HepG2 (cell line): ENCODE data around the gene GNAI2. TPM values are rescaled to one million over a fixed set of nuclear protein-coding genes. Genes with fewer than 3 reads are reported as not detected.

Source experiments
- GLMP ChIP-seq: sonication (generic); formaldehyde crosslinking; IDR thresholded peaks from 2 replicates; pipeline ENCODE4 v1.9.0; 2021; ENCODE audit warnings: missing genetic modification reagents, mild to moderate bottlenecking, borderline replicate concordance
- HOXA9 ChIP-seq: sonication (generic); formaldehyde crosslinking; IDR thresholded peaks from 2 replicates; pipeline ENCODE4 v1.8.1; 2022; ENCODE audit warnings: missing genetic modification reagents, mild to moderate bottlenecking, moderate library complexity, borderline replicate concordance
- LCORL ChIP-seq, 2 experiments: fragments of 450-650 bp in 1 of 2; sonication (generic) in 1 of 2; formaldehyde crosslinking in 1 of 2; IDR thresholded peaks; 2 replicates each; pipeline versions ENCODE4 v1.5.0 to v1.6.1; 2017 to 2020; ENCODE audit warnings: antibody characterized with exemption in 1 of 2, missing genetic modification reagents in 1 of 2
- PHF21A ChIP-seq: sonication (generic); formaldehyde crosslinking; IDR thresholded peaks from 2 replicates; pipeline ENCODE4 v1.5.0; 2020; ENCODE audit warnings: mild to moderate bottlenecking, missing genetic modification reagents
- RBFOX2 ChIP-seq: fragments of 200-400 bp; formaldehyde crosslinking; IDR thresholded peaks from 2 replicates; pipeline ENCODE4 v1.6.1; 2017; ENCODE audit warnings: low read depth, mild to moderate bottlenecking, low read length
- RELA ChIP-seq: sonication (generic); formaldehyde crosslinking; IDR thresholded peaks from 2 replicates; pipeline ENCODE4 v1.4.0; 2020; ENCODE audit warnings: missing genetic modification reagents
- TBX2 ChIP-seq: sonication (generic); formaldehyde crosslinking; IDR thresholded peaks from 2 replicates; pipeline ENCODE4 v1.5.0; 2020; ENCODE audit warnings: missing genetic modification reagents, mild to moderate bottlenecking, borderline replicate concordance
- ZNF280B ChIP-seq: sonication (generic); formaldehyde crosslinking; IDR thresholded peaks from 2 replicates; pipeline ENCODE4 v1.5.0; 2020; ENCODE audit warnings: missing genetic modification reagents, mild to moderate bottlenecking, borderline replicate concordance
- ZNF549 ChIP-seq: sonication (generic); formaldehyde crosslinking; IDR thresholded peaks from 2 replicates; pipeline ENCODE4 v1.5.0; 2020; ENCODE audit warnings: missing genetic modification reagents
- ZNF564 ChIP-seq: sonication (generic); formaldehyde crosslinking; IDR thresholded peaks from 2 replicates; pipeline ENCODE4 v1.8.1; 2023; ENCODE audit warnings: mild to moderate bottlenecking, missing genetic modification reagents
- ZNF687 ChIP-seq: sonication (generic); formaldehyde crosslinking; IDR thresholded peaks from 2 replicates; pipeline ENCODE4 v1.5.1; 2020; ENCODE audit warnings: mild to moderate bottlenecking, missing genetic modification reagents, moderate library complexity
- polyA plus RNA-seq, 8 experiments: library from polyadenylated mRNA; depleted of rRNA in 3 of 8; stranded (reverse) in 7 of 8; unstranded in 1 of 8; fragments of >200 nt; fragmentation: Illumina TruSeq in 4 of 8; extraction: Trizol in 4 of 8; gene quantifications; 2 replicates each; pipeline versions ENCODE4 v1.2.1 to v1.2.3, GENCODE V29; 2011 to 2016; ENCODE audit warnings: low read depth in 4 of 8, missing spikeins in 1 of 8, mixed read lengths in 1 of 8; ENCODE audit not compliant: insufficient read depth in 1 of 8
- total RNA-seq, 5 experiments: library from RNA; depleted of rRNA; stranded (reverse); fragments of >200 nt; fragmentation: Illumina TruSeq; extraction: Trizol; gene quantifications; 2 replicates each; pipeline ENCODE4 v1.2.3, GENCODE V29; 2016; ENCODE audit warnings: low read depth in 1 of 5
- TF ChIP-seq, protein P1 (sequence below), 2 experiments: sonication (generic) in 1 of 2; formaldehyde crosslinking in 1 of 2; IDR thresholded peaks; 2 replicates each; pipeline versions ENCODE4 v1.6.1 to v1.9.0; 2014 to 2022; ENCODE audit warnings: antibody characterized with exemption in 1 of 2, borderline replicate concordance in 1 of 2, inconsistent platforms in 1 of 2, low read depth in 1 of 2, missing genetic modification reagents in 1 of 2
- TF ChIP-seq, protein P2 (sequence below): IDR thresholded peaks from 2 replicates; pipeline ENCODE4 v1.6.1; 2016; ENCODE audit warnings: mild to moderate bottlenecking

GNAI2 gene
- total and polyA plus RNA-seq, 2 of the 13 experiments (the other 11 are each of a cell fraction or from before 2014, with no cell fraction given), result 51.1 to 66.2 TPM

GRCh38 chr3:50204804-50205412, 31.1 kb upstream of the GNAI2 start, which contains the start of gene SLC38A3 (continued):
- TF ChIP-seq, protein P1, sequence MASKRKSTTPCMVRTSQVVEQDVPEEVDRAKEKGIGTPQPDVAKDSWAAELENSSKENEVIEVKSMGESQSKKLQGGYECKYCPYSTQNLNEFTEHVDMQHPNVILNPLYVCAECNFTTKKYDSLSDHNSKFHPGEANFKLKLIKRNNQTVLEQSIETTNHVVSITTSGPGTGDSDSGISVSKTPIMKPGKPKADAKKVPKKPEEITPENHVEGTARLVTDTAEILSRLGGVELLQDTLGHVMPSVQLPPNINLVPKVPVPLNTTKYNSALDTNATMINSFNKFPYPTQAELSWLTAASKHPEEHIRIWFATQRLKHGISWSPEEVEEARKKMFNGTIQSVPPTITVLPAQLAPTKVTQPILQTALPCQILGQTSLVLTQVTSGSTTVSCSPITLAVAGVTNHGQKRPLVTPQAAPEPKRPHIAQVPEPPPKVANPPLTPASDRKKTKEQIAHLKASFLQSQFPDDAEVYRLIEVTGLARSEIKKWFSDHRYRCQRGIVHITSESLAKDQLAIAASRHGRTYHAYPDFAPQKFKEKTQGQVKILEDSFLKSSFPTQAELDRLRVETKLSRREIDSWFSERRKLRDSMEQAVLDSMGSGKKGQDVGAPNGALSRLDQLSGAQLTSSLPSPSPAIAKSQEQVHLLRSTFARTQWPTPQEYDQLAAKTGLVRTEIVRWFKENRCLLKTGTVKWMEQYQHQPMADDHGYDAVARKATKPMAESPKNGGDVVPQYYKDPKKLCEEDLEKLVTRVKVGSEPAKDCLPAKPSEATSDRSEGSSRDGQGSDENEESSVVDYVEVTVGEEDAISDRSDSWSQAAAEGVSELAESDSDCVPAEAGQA (IDR thresholded peaks at IDR 0.05; ENCODE audit: low read depth), result no peak
- TF ChIP-seq, protein P1 (CRISPR knock-in tag; IDR thresholded peaks at IDR 0.05; ENCODE audit: borderline replicate concordance), result no peak
- TF ChIP-seq ZNF549 (CRISPR knock-in tag) (no peak), PHF21A (no peak), ZNF280B (CRISPR knock-in tag) (peak; percentile 60; the same call in 1 of the 2 replicates), GLMP (CRISPR knock-in tag) (no peak), HOXA9 (CRISPR knock-in tag) (no peak), RELA (CRISPR knock-in tag) (no peak), LCORL (IDR thresholded peaks at IDR 0.05) (no peak), LCORL (CRISPR knock-in tag; IDR thresholded peaks at IDR 0.05) (0 out of 2 replicates have a peak, but pooled peaks have one; percentile 34), ZNF564 (0 out of 2 replicates have a peak, but pooled peaks have one; percentile 44), RBFOX2 (no peak), ZNF687 (no peak), TBX2 (CRISPR knock-in tag) (no peak)
- TF ChIP-seq, protein P2, sequence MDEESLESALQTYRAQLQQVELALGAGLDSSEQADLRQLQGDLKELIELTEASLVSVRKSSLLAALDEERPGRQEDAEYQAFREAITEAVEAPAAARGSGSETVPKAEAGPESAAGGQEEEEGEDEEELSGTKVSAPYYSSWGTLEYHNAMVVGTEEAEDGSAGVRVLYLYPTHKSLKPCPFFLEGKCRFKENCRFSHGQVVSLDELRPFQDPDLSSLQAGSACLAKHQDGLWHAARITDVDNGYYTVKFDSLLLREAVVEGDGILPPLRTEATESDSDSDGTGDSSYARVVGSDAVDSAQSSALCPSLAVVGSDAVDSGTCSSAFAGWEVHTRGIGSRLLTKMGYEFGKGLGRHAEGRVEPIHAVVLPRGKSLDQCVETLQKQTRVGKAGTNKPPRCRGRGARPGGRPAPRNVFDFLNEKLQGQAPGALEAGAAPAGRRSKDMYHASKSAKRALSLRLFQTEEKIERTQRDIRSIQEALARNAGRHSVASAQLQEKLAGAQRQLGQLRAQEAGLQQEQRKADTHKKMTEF (CRISPR knock-in tag), result no peak
